ENCODE measurements around the gene NPFF. TPM values are rescaled to one million over a fixed set of nuclear protein-coding genes. Genes with fewer than 3 reads are reported as not detected.

NPFF gene
- polyA plus RNA-seq, 2 of the 4 experiments (the other 2 are of a cell fraction), result 0.17 TPM; not detected in 1

GRCh38 chr12:53524476-53524875, 17.2 kb upstream of the NPFF start:
- DNase-seq (ENCODE audit: low read depth in 1 of 2, low spot score in 1 of 2) (no peak), ATAC-seq (no peak), FAIRE-seq (no peak)
- 98% methylated on average over 13 of the region's 13 CpGs for WGBS (ENCODE audit: missing lambda C conversion rate)
- CTCF ChIA-PET, result interaction anchor here (1.5 to 3.4 kb wide), 3 partner anchors 16 to 173 kb away, joined by 4 to 19 read pairs (median 5); partner anchors contain the start of gene NPFF
- Histone ChIP-seq H3K4me1 (no peaks in the 10 kb centered on the region), H3K4me3 (no peak overlapping the region), H3K27ac (no peak overlapping the region), H3K9me3 (no peaks in the 10 kb centered on the region), H3K4me2 (no peak overlapping the region)
- POLR2A ChIA-PET, result no interaction called here
- no peak for TF ChIP-seq NPAS2 (CRISPR knock-in tag; IDR thresholded peaks at IDR 0.05; ENCODE audit: borderline replicate concordance)
- TF ChIP-seq ESRRA (IDR thresholded peaks at IDR 0.05; ENCODE audit: borderline replicate concordance, low read length), result no peak
- TF ChIP-seq RNF2 (IDR thresholded peaks at IDR 0.05; ENCODE audit: borderline replicate concordance, low read depth), result no peak
- TF ChIP-seq HES2 (IDR thresholded peaks at IDR 0.05), result no peak
- TF ChIP-seq, protein P1, sequence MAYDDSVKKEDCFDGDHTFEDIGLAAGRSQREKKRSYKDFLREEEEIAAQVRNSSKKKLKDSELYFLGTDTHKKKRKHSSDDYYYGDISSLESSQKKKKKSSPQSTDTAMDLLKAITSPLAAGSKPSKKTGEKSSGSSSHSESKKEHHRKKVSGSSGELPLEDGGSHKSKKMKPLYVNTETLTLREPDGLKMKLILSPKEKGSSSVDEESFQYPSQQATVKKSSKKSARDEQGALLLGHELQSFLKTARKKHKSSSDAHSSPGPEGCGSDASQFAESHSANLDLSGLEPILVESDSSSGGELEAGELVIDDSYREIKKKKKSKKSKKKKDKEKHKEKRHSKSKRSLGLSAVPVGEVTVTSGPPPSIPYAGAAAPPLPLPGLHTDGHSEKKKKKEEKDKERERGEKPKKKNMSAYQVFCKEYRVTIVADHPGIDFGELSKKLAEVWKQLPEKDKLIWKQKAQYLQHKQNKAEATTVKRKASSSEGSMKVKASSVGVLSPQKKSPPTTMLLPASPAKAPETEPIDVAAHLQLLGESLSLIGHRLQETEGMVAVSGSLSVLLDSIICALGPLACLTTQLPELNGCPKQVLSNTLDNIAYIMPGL (CRISPR knock-in tag; IDR thresholded peaks at IDR 0.05; ENCODE audit: borderline replicate concordance), result no peak
- no peak for TF ChIP-seq CBX8 (IDR thresholded peaks at IDR 0.05)
- no peak for TF ChIP-seq SMC3 (IDR thresholded peaks at IDR 0.05)
- TF ChIP-seq RCOR1 (IDR thresholded peaks at IDR 0.05; ENCODE audit: low read depth, low read length), result no peak
- no peak for TF ChIP-seq TP53 (CRISPR knock-in tag; IDR thresholded peaks at IDR 0.05)
- TF ChIP-seq, protein P2, sequence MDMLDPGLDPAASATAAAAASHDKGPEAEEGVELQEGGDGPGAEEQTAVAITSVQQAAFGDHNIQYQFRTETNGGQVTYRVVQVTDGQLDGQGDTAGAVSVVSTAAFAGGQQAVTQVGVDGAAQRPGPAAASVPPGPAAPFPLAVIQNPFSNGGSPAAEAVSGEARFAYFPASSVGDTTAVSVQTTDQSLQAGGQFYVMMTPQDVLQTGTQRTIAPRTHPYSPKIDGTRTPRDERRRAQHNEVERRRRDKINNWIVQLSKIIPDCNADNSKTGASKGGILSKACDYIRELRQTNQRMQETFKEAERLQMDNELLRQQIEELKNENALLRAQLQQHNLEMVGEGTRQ (IDR thresholded peaks at IDR 0.05), result no peak

- WGBS (ENCODE audit: missing lambda C conversion rate), result 81% methylated on average over 3 of the region's 3 CpGs
- DNase-seq (ENCODE audit: low read depth in 1 of 2, low spot score in 1 of 2) (no peak), FAIRE-seq (no peak), ATAC-seq (no peak)
- Histone ChIP-seq H3K4me1 (no peaks in the 10 kb centered on the region), H3K4me2 (no peak overlapping the region), H3K27ac (no peak overlapping the region), H3K9me3 (no peaks in the 10 kb centered on the region), H3K4me3 (no peak overlapping the region)
- CTCF ChIA-PET, result interaction anchor here (0.6 to 9.8 kb wide), 5 partner anchors 17 to 171 kb away, joined by 3 to 104 read pairs (median 4); partner anchors contain the start of genes NPFF and TARBP2
- POLR2A ChIA-PET, result interaction anchor here (1.0 kb wide), 1 partner anchor 22 kb away, joined by 3 read pairs; the partner anchor contains the start of gene TARBP2
- TF ChIP-seq CTCF (IDR thresholded peaks at IDR 0.05), result no peak
- TF ChIP-seq BHLHE40 (IDR thresholded peaks at IDR 0.05; ENCODE audit: low read depth, low read length), result no peak
- no peak for TF ChIP-seq ZSCAN20 (CRISPR knock-in tag; IDR thresholded peaks at IDR 0.05)
- TF ChIP-seq HOXA7 (CRISPR knock-in tag; IDR thresholded peaks at IDR 0.05), result no peak
- TF ChIP-seq MYC (IDR thresholded peaks at IDR 0.05; ENCODE audit: borderline replicate concordance, low read length), result no peak
- no peak for TF ChIP-seq FOSL2 (IDR thresholded peaks at IDR 0.05)
- no peak for TF ChIP-seq FOSL2 (CRISPR knock-in tag; IDR thresholded peaks at IDR 0.05)
- no peak for TF ChIP-seq ZC3H11A (IDR thresholded peaks at IDR 0.05)
- TF ChIP-seq TP53 (CRISPR knock-in tag; IDR thresholded peaks at IDR 0.05), result no peak
- TF ChIP-seq CBX8 (IDR thresholded peaks at IDR 0.05), result no peak
- no peak for TF ChIP-seq GATA3 (IDR thresholded peaks at IDR 0.05; ENCODE audit: borderline replicate concordance)
- no peak for TF ChIP-seq HES2 (IDR thresholded peaks at IDR 0.05)
- TF ChIP-seq EP300 (IDR thresholded peaks at IDR 0.05), result no peak
- no peak for TF ChIP-seq EHF (CRISPR knock-in tag; IDR thresholded peaks at IDR 0.05)
- no peak for TF ChIP-seq JUNB (IDR thresholded peaks at IDR 0.05)
- TF ChIP-seq, protein P3, sequence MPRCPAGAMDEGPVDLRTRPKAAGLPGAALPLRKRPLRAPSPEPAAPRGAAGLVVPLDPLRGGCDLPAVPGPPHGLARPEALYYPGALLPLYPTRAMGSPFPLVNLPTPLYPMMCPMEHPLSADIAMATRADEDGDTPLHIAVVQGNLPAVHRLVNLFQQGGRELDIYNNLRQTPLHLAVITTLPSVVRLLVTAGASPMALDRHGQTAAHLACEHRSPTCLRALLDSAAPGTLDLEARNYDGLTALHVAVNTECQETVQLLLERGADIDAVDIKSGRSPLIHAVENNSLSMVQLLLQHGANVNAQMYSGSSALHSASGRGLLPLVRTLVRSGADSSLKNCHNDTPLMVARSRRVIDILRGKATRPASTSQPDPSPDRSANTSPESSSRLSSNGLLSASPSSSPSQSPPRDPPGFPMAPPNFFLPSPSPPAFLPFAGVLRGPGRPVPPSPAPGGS (IDR thresholded peaks at IDR 0.05), result no peak
- no peak for TF ChIP-seq REST (IDR thresholded peaks at IDR 0.05)
- no peak for TF ChIP-seq PBX3 (IDR thresholded peaks at IDR 0.05)
- no peak for TF ChIP-seq CHD4 (IDR thresholded peaks at IDR 0.05; ENCODE audit: borderline replicate concordance)
Measured at GRCh38 chr12:53523131-53523530, 15.8 kb upstream of the NPFF start.

All from A549 (cell line).